ENCODE measurements around the gene HIRA. TPM values are rescaled to one million over a fixed set of nuclear protein-coding genes. Genes with fewer than 3 reads are reported as not detected.

Gene HIRA
- total and polyA plus RNA-seq, 2 experiments from 2014 or later: 9.4 to 58.3 TPM

- Histone ChIP-seq H3K4me2 (no peak overlapping the region), H3K9me2 (ENCODE audit: insufficient read depth) (no peaks in the 10 kb centered on the region), H3K4me3 (no peak overlapping the region), H4K20me1 (replicated peaks; ENCODE audit: insufficient read depth) (peaks cover 20% of the 10 kb centered on the region), H3K27me3 (ENCODE audit: insufficient read depth) (no peaks in the 10 kb centered on the region), H2AFZ (no peak overlapping the region), H3K27ac (ENCODE audit: low read depth) (no peak overlapping the region), H3K4me1 (ENCODE audit: insufficient read depth) (no peaks in the 10 kb centered on the region), H3F3A (replicated peaks; ENCODE audit: low read depth) (no peaks in the 10 kb centered on the region), H3K36me3 (ENCODE audit: insufficient read depth) (peaks cover 22% of the 10 kb centered on the region; the same call in 1 of the 2 replicates), H3K79me2 (replicated peaks; ENCODE audit: insufficient read depth) (peaks cover 15% of the 10 kb centered on the region)
- no peaks in the 10 kb centered on the region for H3K4me1 Mint-ChIP-seq
- TF ChIP-seq STAT1 (IDR thresholded peaks at IDR 0.05; ENCODE audit: unreplicated experiment) (no peak), NANOG (IDR thresholded peaks at IDR 0.05; ENCODE audit: borderline replicate concordance) (no peak), ZNF114 (CRISPR knock-in tag; IDR thresholded peaks at IDR 0.05) (no peak), JUNB (IDR thresholded peaks at IDR 0.05; ENCODE audit: unreplicated experiment) (no peak), CTCF (conservative IDR thresholded peaks at IDR 0.05; ENCODE audit: low read depth in 2 of 2) (no peak), REST (IDR thresholded peaks at IDR 0.05; ENCODE audit: unreplicated experiment) (no peak), EZH2 (IDR thresholded peaks at IDR 0.05; ENCODE audit: low read depth, unreplicated experiment) (no peak), ZNF462 (CRISPR knock-in tag; IDR thresholded peaks at IDR 0.05) (no peak), POLR2AphosphoS5 (IDR thresholded peaks at IDR 0.05; ENCODE audit: low read depth) (no peak), ZNF331 (CRISPR knock-in tag; IDR thresholded peaks at IDR 0.05; ENCODE audit: low read depth) (no peak), EZH2phosphoT487 (IDR thresholded peaks at IDR 0.05; ENCODE audit: unreplicated experiment) (no peak), ETS1 (IDR thresholded peaks at IDR 0.05) (no peak), CREB1 (CRISPR knock-in tag; IDR thresholded peaks at IDR 0.05; ENCODE audit: low read depth) (no peak)
- peaks cover 8% of the 10 kb centered on the region for H3K27me3 Mint-ChIP-seq (ENCODE audit: insufficient read depth, low read depth, poor library complexity)
- ATAC-seq: no peak
- no peak overlapping the region for H3K4me3 Mint-ChIP-seq
- H3K36me3 Mint-ChIP-seq (ENCODE audit: low read depth): peaks cover 57% of the 10 kb centered on the region
- no peak for DNase-seq (ENCODE audit: low spot score)
- no peak overlapping the region for H3K27ac Mint-ChIP-seq
- H3K9me3 Mint-ChIP-seq: no peaks in the 10 kb centered on the region
Measured at GRCh38 chr22:19406846-19407245, 24.7 kb downstream of the HIRA start.
